Thyroid gland (tissue), 4 donors: ENCODE results near the gene ARHGEF4. TPM values are rescaled to one million over a fixed set of nuclear protein-coding genes. Genes with fewer than 3 reads are reported as not detected.

Source experiments
- DNase-seq, 2 donors: peaks; one replicate each; pipeline ENCODE4 v3.0.0-alpha.2; 2019
- H3K27ac ChIP-seq, 3 donors: fragments of 200-600 bp; sonication (generic); 1 replicate in 2 of 3; 2 replicates in 1 of 3; pipeline ENCODE4 v1.5.1; 2016 to 2019; ENCODE audit warnings: mild to moderate bottlenecking in 1 of 3, moderate library complexity in 1 of 3
- H3K27me3 ChIP-seq: fragments of 200-600 bp; sonication (generic); one replicate; pipeline ENCODE4 v1.5.1; 2019
- H3K36me3 ChIP-seq, 2 donors: fragments of 200-600 bp; sonication (generic); one replicate each; pipeline ENCODE4 v1.5.1; 2016 to 2019
- H3K4me1 ChIP-seq, 2 donors: fragments of 200-600 bp; sonication (generic); one replicate each; pipeline ENCODE4 v1.5.1; 2017 to 2019
- H3K4me3 ChIP-seq, 3 donors: fragments of 200-600 bp; sonication (generic); replicated peaks in 1 of 3; 1 replicate in 2 of 3; 2 replicates in 1 of 3; pipeline ENCODE4 v1.5.1; 2016; ENCODE audit warnings: mild to moderate bottlenecking in 1 of 3
- H3K9me3 ChIP-seq: fragments of 200-600 bp; sonication (generic); one replicate; pipeline ENCODE4 v1.5.1; 2017
- CTCF ChIP-seq, 6 experiments: fragments of 200-600 bp in 3 of 6; fragments of 450-650 bp in 3 of 6; sonication (generic) in 3 of 6; IDR thresholded peaks; one replicate each; pipeline ENCODE4 v1.5.1; 2016 to 2019; ENCODE audit warnings: antibody characterized with exemption in 6 of 6, mild to moderate bottlenecking in 2 of 6, inconsistent platforms in 1 of 6, moderate library complexity in 1 of 6
- POLR2A ChIP-seq, 2 donors: fragments of 450-650 bp; IDR thresholded peaks; one replicate each; pipeline ENCODE4 v1.6.1; 2017; ENCODE audit warnings: antibody characterized with exemption in 2 of 2, mild to moderate bottlenecking in 2 of 2, moderate library complexity in 1 of 2
- WGBS, 2 donors: methylation state at CpG; one replicate each; pipeline ENCODE4 v1.1.5; 2017; 5-methylcytosine and 5-hydroxymethylcytosine counted together
- intact Hi-C: fragments of 100-400 bp; cut with DNase I; formaldehyde crosslinking; loops from one replicate; pipeline ENCODE4 v1.15.1; 2023
- total RNA-seq, 4 donors: library from RNA; depleted of rRNA; stranded (reverse); fragments of >200 nt; gene quantifications; one replicate each; pipeline ENCODE4 v1.2.3, GENCODE V29; 2016

ARHGEF4 gene
- total RNA-seq, 4 donors from 2014 or later, result 15.6 to 24.3 (median 22.5) TPM

DNA sequence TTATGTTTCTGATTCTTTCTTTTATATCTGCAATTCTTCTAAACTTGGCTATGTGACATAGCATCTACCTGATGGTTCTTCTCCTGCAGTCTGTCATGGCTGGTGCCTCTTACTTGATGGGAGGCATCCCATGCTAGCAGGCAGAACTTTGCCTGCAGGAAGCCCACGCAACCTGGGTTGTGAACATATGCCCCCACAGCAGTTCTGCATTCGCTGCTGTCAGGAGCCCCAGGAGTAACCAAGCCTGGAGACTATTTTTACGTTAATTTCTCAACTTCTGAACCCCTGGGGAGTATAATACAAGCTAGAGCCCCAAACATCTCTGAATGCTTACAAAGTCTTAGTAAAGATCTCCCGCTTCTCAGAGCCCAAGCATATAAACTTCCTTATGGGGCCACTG lies 244.5 kb downstream of the ARHGEF4 start:
- H3K4me3 ChIP-seq, result no peak overlapping the region
- no peak for DNase-seq
- no peaks in the 10 kb centered on the region for H3K9me3 ChIP-seq
- no peaks in the 10 kb centered on the region for H3K4me1 ChIP-seq
- H3K27ac ChIP-seq, result no peak overlapping the region
- TF ChIP-seq POLR2A (IDR thresholded peaks at IDR 0.05), result no peak
- no peak for TF ChIP-seq CTCF (IDR thresholded peaks at IDR 0.05)
- intact Hi-C loops, result no loop called here
- no peaks in the 10 kb centered on the region for H3K27me3 ChIP-seq
- peaks cover 25 to 32% of the 10 kb centered on the region in 2 donors for H3K36me3 ChIP-seq
- WGBS, 2 donors, result 94 to 95% methylated on average over 4 of the region's 4 CpGs

- H3K27ac ChIP-seq, result no peak overlapping the region
- H3K9me3 ChIP-seq, result no peaks in the 10 kb centered on the region
- TF ChIP-seq POLR2A (IDR thresholded peaks at IDR 0.05), result no peak
- no peak for DNase-seq
- no peak overlapping the region for H3K4me3 ChIP-seq
- H3K4me1 ChIP-seq, result no peaks in the 10 kb centered on the region
- peaks cover 23 to 25% of the 10 kb centered on the region in 2 donors for H3K36me3 ChIP-seq
- no peaks in the 10 kb centered on the region for H3K27me3 ChIP-seq
- WGBS, 2 donors, result 72 to 81% methylated on average over 2 of the region's 2 CpGs
- intact Hi-C loops, result no loop called here
Observed at GRCh38 chr2:131085646-131086045, 248.9 kb downstream of the ARHGEF4 start.

DNA sequence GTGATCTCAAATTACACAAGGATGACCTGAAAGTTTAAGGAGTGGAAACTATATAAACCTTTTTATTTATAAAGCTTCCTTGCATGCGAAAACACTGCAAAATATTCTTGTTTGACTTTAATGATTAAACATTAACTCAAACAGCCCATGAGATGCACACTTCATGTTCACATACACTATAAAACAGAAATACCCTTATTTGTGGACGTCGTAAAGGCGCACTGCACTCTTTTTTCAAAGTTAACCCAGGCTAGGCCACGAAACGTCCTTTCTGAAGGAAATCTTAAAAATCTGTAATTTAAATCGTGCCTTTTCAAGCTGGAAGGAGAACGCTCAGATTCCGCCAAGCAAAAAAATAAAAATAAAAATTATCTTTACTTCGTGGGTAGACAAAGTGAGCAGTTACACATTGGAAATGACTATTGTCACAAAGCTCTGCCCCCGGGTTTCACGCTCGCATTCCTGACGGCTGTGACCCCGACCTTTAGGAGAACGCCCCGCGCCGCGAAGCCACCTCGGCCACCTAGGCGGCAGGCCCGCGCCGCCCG lies 255.8 kb downstream of the ARHGEF4 start:
- DNase-seq, result no peak
- no peaks in the 10 kb centered on the region for H3K9me3 ChIP-seq
- H3K27me3 ChIP-seq, result no peaks in the 10 kb centered on the region
- peaks cover 0 to 4% of the 10 kb centered on the region in 2 donors for H3K4me1 ChIP-seq
- intact Hi-C loops, result no loop called here
- H3K4me3 ChIP-seq, result peak overlapping the region; percentile 60 to 98 (median 79)
- WGBS, 2 donors, result 2% methylated on average over 25 to 26 of the region's 26 CpGs
- TF ChIP-seq CTCF (IDR thresholded peaks at IDR 0.05), result no peak
- TF ChIP-seq POLR2A (IDR thresholded peaks at IDR 0.05), result no peak
- H3K27ac ChIP-seq, result peak overlapping the region; percentile 92 to 97 (median 96)
- peaks cover 5 to 6% of the 10 kb centered on the region in 2 donors for H3K36me3 ChIP-seq

DNA sequence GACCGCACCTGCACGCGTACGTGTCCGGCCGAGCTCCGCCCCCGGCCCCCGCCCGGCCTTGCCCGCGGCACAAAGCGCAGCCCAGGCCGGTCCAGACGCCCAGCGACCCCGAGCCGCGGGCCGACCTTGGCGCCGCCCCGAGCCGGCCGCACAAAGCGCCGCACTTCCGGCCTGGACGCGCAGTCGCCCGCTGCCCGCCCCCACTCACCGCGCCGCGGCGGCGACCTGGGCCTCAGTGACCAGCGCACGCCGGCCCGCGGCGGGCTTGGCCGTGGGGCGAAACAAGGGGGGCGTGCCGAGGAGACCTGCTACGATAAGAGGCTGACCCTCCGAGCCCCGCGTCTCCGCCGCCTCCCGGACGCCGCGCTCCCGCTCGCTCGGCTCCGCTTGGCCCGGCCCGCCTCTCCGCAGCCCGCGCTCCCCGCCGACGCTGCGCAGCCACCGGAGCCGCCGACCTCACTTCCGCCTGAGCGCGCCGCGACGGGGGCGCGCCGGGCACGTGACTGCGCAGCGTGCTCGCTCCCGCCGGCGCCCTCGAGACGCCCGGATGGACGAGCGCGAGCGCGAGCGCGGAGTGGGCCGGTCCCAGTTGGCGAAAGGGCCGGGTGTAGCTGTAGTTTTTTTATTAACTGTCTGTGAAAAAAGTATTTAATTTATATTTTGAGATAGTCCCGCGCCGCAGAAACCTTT lies 256.4 kb downstream of the ARHGEF4 start, which contains the start of gene FAM168B:
FAM168B (minus strand) TSS at position 455 of the 690 bp plus-strand sequence. CDS start 10,814 bp downstream, outside the sequence.
- H3K4me1 ChIP-seq, result peaks cover 0 to 4% of the 10 kb centered on the region in 2 donors
- peak within 1 kb of the TSS; percentile 92 to 97 (median 96) for H3K27ac ChIP-seq
- 0 to 2% methylated on average over 11 to 16 of the region's 107 CpGs for WGBS, 2 donors
- intact Hi-C loops, result no loop called here
- TF ChIP-seq POLR2A (IDR thresholded peaks at IDR 0.05), result peak; percentile 73 to 93
- TF ChIP-seq CTCF (IDR thresholded peaks at IDR 0.05), result no peak
- H3K36me3 ChIP-seq, result peaks cover 0 to 4% of the 10 kb centered on the region in 2 donors
- H3K27me3 ChIP-seq, result no peaks in the 10 kb centered on the region
- peak; percentile 86 for DNase-seq
- H3K4me3 ChIP-seq, result peak within 1 kb of the TSS; percentile 60 to 98 (median 79)
- no peaks in the 10 kb centered on the region for H3K9me3 ChIP-seq

DNA sequence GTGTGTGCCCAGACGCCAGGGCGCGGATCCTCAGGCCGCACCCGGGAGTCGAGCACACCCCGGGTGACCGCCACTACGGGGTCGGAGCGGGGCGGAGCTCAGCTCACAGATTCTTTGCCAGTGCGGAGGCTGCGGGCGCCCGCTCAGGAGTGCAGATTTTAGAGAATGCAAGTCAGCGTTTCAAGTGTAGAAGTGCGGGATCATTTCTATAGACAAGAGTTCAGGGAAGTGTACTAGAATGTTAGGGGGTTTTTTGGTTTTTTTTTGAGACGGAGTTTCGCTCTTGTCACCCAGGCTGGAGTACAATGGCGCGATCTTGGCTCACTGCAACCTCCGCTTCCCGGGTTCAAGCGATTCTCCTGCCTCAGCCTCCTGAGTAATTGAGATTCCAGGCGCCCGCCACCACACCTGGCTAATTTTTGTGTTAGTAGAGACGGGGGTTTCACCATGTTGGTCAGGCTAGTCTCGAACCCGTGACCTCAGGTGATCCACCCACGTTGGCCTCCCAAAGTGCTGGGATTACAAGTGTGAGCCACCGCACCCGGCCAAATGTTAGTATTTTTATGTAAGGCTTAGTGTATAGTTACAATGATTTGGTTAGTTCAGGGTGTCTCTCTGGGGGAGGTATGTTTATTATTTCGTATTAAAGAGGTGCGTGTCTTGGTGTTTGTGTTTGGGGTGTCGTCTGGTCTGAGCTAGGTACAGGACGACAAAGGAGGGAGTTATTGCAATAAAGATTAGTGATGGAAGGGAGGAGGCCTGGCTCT lies 257.2 kb downstream of the ARHGEF4 start:
- peak in 1 of 2 donors; percentile 75 for DNase-seq
- TF ChIP-seq POLR2A (IDR thresholded peaks at IDR 0.05) (no peak), CTCF (IDR thresholded peaks at IDR 0.05) (no peak)
- intact Hi-C loops, result no loop called here
- 10 to 11% methylated on average over 35 to 37 of the region's 37 CpGs for WGBS, 2 donors
- Histone ChIP-seq H3K27ac (peak overlapping the region; percentile 92 to 97 (median 96)), H3K4me3 (peak overlapping the region; percentile 60 to 98 (median 79)), H3K4me1 (peaks cover 0 to 4% of the 10 kb centered on the region in 2 donors), H3K36me3 (peaks cover 0 to 2% of the 10 kb centered on the region in 2 donors), H3K27me3 (no peaks in the 10 kb centered on the region), H3K9me3 (no peaks in the 10 kb centered on the region)
